ENCODE results near the gene MICU1. TPM values are rescaled to one million over a fixed set of nuclear protein-coding genes. Genes with fewer than 3 reads are reported as not detected.

Gene MICU1
- total RNA-seq, 3 donors from 2014 or later = 27.2 to 44.3 (median 33.9) TPM

DNA sequence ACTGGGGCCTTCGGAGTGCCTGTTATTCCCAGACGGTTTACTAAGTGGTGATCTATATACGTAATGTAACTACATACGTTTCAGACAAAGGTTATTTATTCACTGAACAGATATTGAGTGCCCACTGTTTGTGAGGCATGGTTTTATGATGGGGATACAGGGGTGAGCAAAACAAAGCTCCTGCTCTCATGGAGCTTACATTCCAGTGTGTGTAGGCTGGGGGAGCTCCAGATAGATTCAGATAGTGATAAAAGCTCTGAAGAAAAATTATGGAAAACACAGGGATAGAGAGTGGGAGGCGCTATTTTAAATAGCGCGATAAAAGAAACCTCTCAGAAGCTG, 270.7 kb downstream of the MICU1 start:
- Histone ChIP-seq H3K9me3 (no peaks in the 10 kb centered on the region), H3K27ac (peak overlapping the region; percentile 97 to 99)

DNA sequence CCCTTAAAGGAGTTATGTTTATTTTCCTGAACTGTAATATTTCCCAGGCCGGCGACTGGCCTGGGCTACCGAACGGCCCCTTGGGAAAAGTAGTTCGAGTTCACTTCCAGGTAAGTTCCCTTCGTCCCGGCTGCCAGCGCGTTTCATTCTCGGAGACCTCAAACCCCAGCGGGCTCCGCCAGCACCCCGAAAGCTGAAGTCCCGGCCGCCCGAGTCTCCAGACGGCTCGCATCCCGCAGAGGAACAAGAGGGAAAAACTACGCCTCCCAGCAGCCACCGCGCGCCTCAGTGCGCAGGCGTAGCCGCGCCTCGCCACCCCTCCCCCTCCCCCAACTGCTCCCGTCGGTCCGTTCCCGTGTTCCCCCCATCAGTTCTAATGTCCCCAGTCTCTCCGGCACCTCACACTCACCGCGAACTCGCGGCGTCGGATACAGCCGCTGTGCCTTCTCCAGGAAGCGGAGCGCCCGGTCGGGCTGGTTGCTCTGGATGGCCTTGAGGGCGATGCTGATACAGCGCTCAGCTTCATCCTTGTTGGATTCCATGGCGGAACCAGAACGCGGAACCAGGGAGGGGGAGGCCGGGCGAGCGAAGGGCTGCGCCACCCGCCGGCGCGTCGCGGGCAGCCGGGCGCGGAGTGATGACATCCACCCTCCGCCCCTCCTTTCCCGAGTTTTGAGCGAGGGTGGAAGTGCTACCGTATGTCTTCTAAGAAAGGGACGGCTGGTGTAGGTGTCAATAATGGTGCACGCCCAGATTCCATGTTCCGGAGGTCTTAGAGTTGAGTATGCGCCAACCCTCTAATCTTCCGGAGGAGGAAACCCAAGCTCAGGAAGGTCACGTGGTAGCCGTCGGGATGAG, 271.3 kb downstream of the MICU1 start, which contains the start of gene DNAJB12:
TSS of gene DNAJB12 (minus strand) at position 564 of the 858 bp plus-strand sequence. CDS start at position 542, 22 bp downstream.
- H3K4me1 ChIP-seq = peaks cover 13 to 17% of the 10 kb centered on the region in 2 donors
- intact Hi-C loops (cut with DNase I; ENCODE audit: low total_unique reads) = no loop called here
- H3K27me3 ChIP-seq = no peaks in the 10 kb centered on the region
- no peaks in the 10 kb centered on the region for H3K36me3 ChIP-seq
- H3K9me3 ChIP-seq = no peaks in the 10 kb centered on the region
- peak within 1 kb of the TSS; percentile 97 to 99 for H3K27ac ChIP-seq
- H3K4me3 ChIP-seq = peak within 1 kb of the TSS; percentile 78 to 81 (median 81)
- TF ChIP-seq, protein P1, sequence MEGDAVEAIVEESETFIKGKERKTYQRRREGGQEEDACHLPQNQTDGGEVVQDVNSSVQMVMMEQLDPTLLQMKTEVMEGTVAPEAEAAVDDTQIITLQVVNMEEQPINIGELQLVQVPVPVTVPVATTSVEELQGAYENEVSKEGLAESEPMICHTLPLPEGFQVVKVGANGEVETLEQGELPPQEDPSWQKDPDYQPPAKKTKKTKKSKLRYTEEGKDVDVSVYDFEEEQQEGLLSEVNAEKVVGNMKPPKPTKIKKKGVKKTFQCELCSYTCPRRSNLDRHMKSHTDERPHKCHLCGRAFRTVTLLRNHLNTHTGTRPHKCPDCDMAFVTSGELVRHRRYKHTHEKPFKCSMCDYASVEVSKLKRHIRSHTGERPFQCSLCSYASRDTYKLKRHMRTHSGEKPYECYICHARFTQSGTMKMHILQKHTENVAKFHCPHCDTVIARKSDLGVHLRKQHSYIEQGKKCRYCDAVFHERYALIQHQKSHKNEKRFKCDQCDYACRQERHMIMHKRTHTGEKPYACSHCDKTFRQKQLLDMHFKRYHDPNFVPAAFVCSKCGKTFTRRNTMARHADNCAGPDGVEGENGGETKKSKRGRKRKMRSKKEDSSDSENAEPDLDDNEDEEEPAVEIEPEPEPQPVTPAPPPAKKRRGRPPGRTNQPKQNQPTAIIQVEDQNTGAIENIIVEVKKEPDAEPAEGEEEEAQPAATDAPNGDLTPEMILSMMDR (IDR thresholded peaks at IDR 0.05) = peak in 1 of 3 donors; percentile 24
- TF ChIP-seq POLR2A (IDR thresholded peaks at IDR 0.05) (peak; percentile 74), POLR2AphosphoS5 (IDR thresholded peaks at IDR 0.05) (peak; percentile 96 to 97 (median 96))
- peak; percentile 87 to 89 for DNase-seq (ENCODE audit: low spot score in 2 of 2)

More for the DNA sequence above, 270.7 kb downstream of the MICU1 start:
- H3K4me3 ChIP-seq = peak overlapping the region; percentile 78 to 81 (median 81)
- intact Hi-C loops (cut with DNase I; ENCODE audit: low total_unique reads) = no loop called here
- TF ChIP-seq POLR2AphosphoS5 (IDR thresholded peaks at IDR 0.05) (no peak), POLR2A (IDR thresholded peaks at IDR 0.05) (no peak)
- TF ChIP-seq, protein P1 (IDR thresholded peaks at IDR 0.05) = no peak
- DNase-seq (ENCODE audit: low spot score in 2 of 2) = no peak
- H3K36me3 ChIP-seq = no peaks in the 10 kb centered on the region
- H3K27me3 ChIP-seq = no peaks in the 10 kb centered on the region
- H3K4me1 ChIP-seq = peaks cover 8 to 11% of the 10 kb centered on the region in 2 donors

DNA sequence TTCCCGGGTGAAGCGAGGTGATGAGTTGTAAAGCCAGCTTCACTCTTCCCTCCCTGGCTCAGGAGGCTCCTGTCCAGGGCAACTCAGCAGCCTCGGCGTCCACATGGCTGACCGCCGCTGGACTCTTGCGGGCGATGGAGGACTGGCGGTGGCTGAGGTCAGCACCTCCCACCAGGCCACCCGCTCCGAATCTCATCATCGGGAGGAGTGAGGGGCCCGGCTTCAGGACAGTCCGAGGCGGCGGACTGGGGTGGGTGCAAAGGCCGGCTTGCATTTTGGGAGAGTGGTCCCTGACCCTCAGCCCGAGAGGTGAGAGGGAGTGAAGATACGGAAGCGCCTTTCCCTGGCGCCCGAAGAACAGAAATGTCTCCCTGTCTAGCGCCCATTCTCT, 271.9 kb downstream of the MICU1 start:
- Histone ChIP-seq H3K36me3 (no peaks in the 10 kb centered on the region), H3K4me1 (peaks cover 14 to 18% of the 10 kb centered on the region in 2 donors), H3K4me3 (peak overlapping the region; percentile 78 to 81 (median 81)), H3K27ac (peak overlapping the region; percentile 97 to 99), H3K27me3 (no peaks in the 10 kb centered on the region), H3K9me3 (no peaks in the 10 kb centered on the region)
- DNase-seq (ENCODE audit: low spot score in 2 of 2) = no peak
- intact Hi-C loops (cut with DNase I; ENCODE audit: low total_unique reads) = no loop called here
- TF ChIP-seq POLR2A (IDR thresholded peaks at IDR 0.05) (no peak), POLR2AphosphoS5 (IDR thresholded peaks at IDR 0.05) (peak in 1 of 3 donors; percentile 6)
- TF ChIP-seq, protein P1 (IDR thresholded peaks at IDR 0.05) = no peak

DNA sequence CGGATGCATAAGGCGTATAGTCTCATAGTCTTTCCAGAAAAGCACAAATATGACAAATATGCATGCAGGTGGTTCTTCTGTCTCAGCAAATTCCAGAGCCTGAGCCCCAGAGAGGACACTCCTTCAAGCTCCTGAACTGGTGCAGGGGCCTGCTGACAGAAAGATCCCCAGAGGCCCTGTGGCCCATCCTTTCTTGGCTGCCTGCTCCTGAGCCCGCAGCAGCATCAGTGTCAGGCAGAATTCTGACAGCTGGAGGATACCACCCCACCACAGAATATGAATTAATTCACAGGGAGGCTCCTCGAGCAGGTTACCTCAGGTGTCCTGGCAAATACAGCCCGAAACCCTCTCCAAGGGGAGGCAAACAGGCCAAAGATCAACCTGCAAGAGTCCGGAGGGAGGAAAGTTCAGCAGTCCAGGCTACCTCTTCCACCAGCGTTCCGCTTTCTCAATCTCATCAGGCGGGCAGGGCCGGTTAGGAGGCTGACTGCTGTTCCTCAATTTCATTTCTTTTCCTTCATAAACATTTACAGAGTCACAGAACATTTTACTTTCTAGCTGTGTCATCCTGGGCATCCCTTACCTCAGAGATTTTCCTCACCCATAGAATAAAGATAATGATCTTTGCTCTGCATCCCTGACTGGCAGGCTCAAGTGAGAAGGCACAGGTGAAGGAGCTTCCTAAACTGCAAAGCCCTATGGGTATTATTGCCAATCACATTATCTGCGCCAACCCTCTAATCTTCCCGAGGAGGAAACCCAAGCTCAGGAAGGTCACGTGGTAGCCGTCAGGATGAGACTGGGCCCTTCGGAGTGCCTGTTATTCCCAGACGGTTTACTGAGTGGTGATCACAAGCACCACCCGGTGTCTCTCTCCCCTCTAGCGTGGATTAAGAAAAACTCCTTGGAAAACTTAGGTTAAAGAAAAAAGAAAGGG, 272.6 kb downstream of the MICU1 start:
- peak overlapping the region; percentile 97 to 99 for H3K27ac ChIP-seq
- no peaks in the 10 kb centered on the region for H3K9me3 ChIP-seq
- H3K4me3 ChIP-seq = peak overlapping the region; percentile 78 to 81 (median 81)
- TF ChIP-seq POLR2AphosphoS5 (IDR thresholded peaks at IDR 0.05) (no peak), POLR2A (IDR thresholded peaks at IDR 0.05) (no peak)
- TF ChIP-seq, protein P1 (IDR thresholded peaks at IDR 0.05) = no peak
- no peaks in the 10 kb centered on the region for H3K36me3 ChIP-seq
- H3K27me3 ChIP-seq = no peaks in the 10 kb centered on the region
- no peak for DNase-seq (ENCODE audit: low spot score in 2 of 2)
- H3K4me1 ChIP-seq = peaks cover 14 to 18% of the 10 kb centered on the region in 2 donors
- intact Hi-C loops (cut with DNase I; ENCODE audit: low total_unique reads) = no loop called here
